Kidney (tissue), 14 donors: ENCODE results near the gene NFKBIE. TPM values are rescaled to one million over a fixed set of nuclear protein-coding genes. Genes with fewer than 3 reads are reported as not detected.

Experiments used
- DNase-seq, 5 donors: peaks; one replicate each; pipeline ENCODE4 v3.0.0-alpha.2; 2013 to 2020
- FAIRE-seq: peaks from 2 replicates; lab custom pipeline; 2012; peaks lifted over from hg19 to GRCh38; lab: Jason Lieb, UNC
- H3K27ac ChIP-seq, 2 donors: one replicate each; pipeline ENCODE4 v1.7.0; 2013; ENCODE audit warnings: low read depth in 2 of 2, low read length in 2 of 2, inconsistent platforms in 1 of 2
- H3K27me3 ChIP-seq: one replicate; pipeline ENCODE4 v1.7.1; 2013; ENCODE audit warnings: low read length, inconsistent platforms; ENCODE audit not compliant: control insufficient read depth, insufficient read depth
- H3K36me3 ChIP-seq, 3 donors: one replicate each; pipeline versions ENCODE4 v1.7.0 to v1.7.1; 2013; ENCODE audit warnings: low read length in 3 of 3, control low read depth in 1 of 3, inconsistent platforms in 1 of 3; ENCODE audit not compliant: insufficient read depth in 3 of 3, control insufficient read depth in 2 of 3
- H3K4me1 ChIP-seq, 3 donors: one replicate each; pipeline versions ENCODE4 v1.7.0 to v1.7.1; 2013; ENCODE audit warnings: low read length in 3 of 3, inconsistent platforms in 1 of 3, low read depth in 1 of 3; ENCODE audit not compliant: control insufficient read depth in 2 of 3, insufficient read depth in 2 of 3
- H3K4me3 ChIP-seq, 3 donors: one replicate each; pipeline versions ENCODE4 v1.7.0 to v1.8.1; 2013; ENCODE audit warnings: low read length in 3 of 3, control low read depth in 1 of 3, inconsistent platforms in 1 of 3
- H3K9ac ChIP-seq, 3 donors: one replicate each; pipeline versions ENCODE4 v1.7.0 to v1.7.1; 2013; ENCODE audit warnings: low read length in 3 of 3, control low read depth in 1 of 3, inconsistent platforms in 1 of 3
- H3K9me3 ChIP-seq, 3 donors: one replicate each; pipeline versions ENCODE4 v1.7.0 to v1.7.1; 2013; ENCODE audit warnings: low read length in 3 of 3, control low read depth in 1 of 3, inconsistent platforms in 1 of 3; ENCODE audit not compliant: control insufficient read depth in 2 of 3, insufficient read depth in 1 of 3
- CTCF ChIP-seq: IDR thresholded peaks from 3 replicates; pipeline ENCODE4 v1.5.1; 2012; ENCODE audit warnings: mild to moderate bottlenecking, moderate library complexity, borderline replicate concordance; ENCODE audit not compliant: insufficient read depth; ENCODE audit errors: extremely low read depth
- intact Hi-C: fragments of 100-400 bp; cut with DNase I; formaldehyde crosslinking; loops from one replicate; pipeline ENCODE4 v1.11.1; 2022
- polyA plus RNA-seq: library from polyadenylated mRNA; stranded (reverse); fragments of 350-450 nt; fragmentation: Illumina TruSeq; extraction: RNeasy Lipid Tissue Mini Kit (QIAGEN cat#74804); gene quantifications from one replicate; pipeline ENCODE4 v1.2.3, GENCODE V29; 2014; ENCODE audit warnings: low read depth, low replicate concordance; ENCODE audit not compliant: insufficient read depth
- total RNA-seq: library from RNA; stranded (reverse); fragmentation: NEBNext Ultra II Directional; extraction: Animal tissue kit (Norgen Biotek cat#: 25700); gene quantifications from one replicate; pipeline ENCODE4 v1.2.1, GENCODE V29; 2021
- donor health status: control.
- donor health status: control.
- donor health status: control.
- donor health status: control.
- donor health status: control.
- donor health status: DM: yes; HTN: yes; CAD: no.
- donor health status: Normal renal cell carcinoma (clear cell type).

The NFKBIE gene
- total and polyA plus RNA-seq, 2 donors from 2014 or later = 12.6 to 19.0 TPM

- Histone ChIP-seq H3K9me3 (no peaks in the 10 kb centered on the region), H3K36me3 (peaks cover 0 to 5% (median 0%) of the 10 kb centered on the region in 3 donors), H3K9ac (no peak overlapping the region), H3K27me3 (no peaks in the 10 kb centered on the region), H3K4me1 (peaks cover 0 to 18% (median 18%) of the 10 kb centered on the region in 3 donors), H3K27ac (no peak overlapping the region), H3K4me3 (no peak overlapping the region)
- no peak for TF ChIP-seq CTCF
- FAIRE-seq (no peak), DNase-seq (no peak)
- intact Hi-C loops = no loop called here
These were observed 36.9 kb downstream of the NFKBIE start for GRCh38 chr6:44228433-44228832.

GRCh38 chr6:44228031-44228430 is 37.3 kb downstream of the NFKBIE start:
- Histone ChIP-seq H3K27ac (no peak overlapping the region), H3K9ac (no peak overlapping the region), H3K36me3 (peaks cover 0 to 5% (median 0%) of the 10 kb centered on the region in 3 donors), H3K9me3 (no peaks in the 10 kb centered on the region), H3K4me3 (no peak overlapping the region), H3K4me1 (peaks cover 0 to 20% (median 18%) of the 10 kb centered on the region in 3 donors), H3K27me3 (no peaks in the 10 kb centered on the region)
- DNase-seq (no peak), FAIRE-seq (no peak)
- TF ChIP-seq CTCF = no peak
- intact Hi-C loops = no loop called here

- no peak for TF ChIP-seq CTCF
- Histone ChIP-seq H3K9ac (peak overlapping the region in 2 of 3 donors; percentile 12 to 40), H3K27ac (peak overlapping the region in 1 of 2 donors; percentile 32), H3K4me1 (peaks cover 0 to 21% (median 18%) of the 10 kb centered on the region in 3 donors), H3K4me3 (no peak overlapping the region), H3K9me3 (no peaks in the 10 kb centered on the region), H3K27me3 (no peaks in the 10 kb centered on the region), H3K36me3 (peaks cover 0 to 5% (median 0%) of the 10 kb centered on the region in 3 donors)
- intact Hi-C loops = no loop called here
- DNase-seq (peak in 4 of 5 donors; percentile 72 to 82 (median 76)), FAIRE-seq (no peak)
These were observed 38.1 kb downstream of the NFKBIE start for GRCh38 chr6:44227148-44227793.
